Calu3 (cell line): ENCODE results near the gene FRMD3. TPM values are rescaled to one million over a fixed set of nuclear protein-coding genes. Genes with fewer than 3 reads are reported as not detected.

Experiments used
- Bru-seq: library from RNA; stranded (reverse); fragments of 400-500 nt; gene quantifications from one replicate; lab custom pipeline; 2021; lab: Mats Ljungman, UMichigan
- BruChase-seq, 2 experiments: library from RNA; stranded (reverse); fragments of 400-500 nt; gene quantifications; one replicate each; lab custom pipeline; 2021; lab: Mats Ljungman, UMichigan
- BruUV-seq: library from RNA; stranded (reverse); fragments of 400-500 nt; replicated peaks from 2 replicates; lab custom pipeline; 2021; lab: Mats Ljungman, UMichigan
- CTCF ChIA-PET: fragments of 300-600 bp; sonication (Branson Sonifier 250); formaldehyde crosslinking; loops from one replicate; lab custom pipeline; 2022; ENCODE audit warnings: antibody characterized with exemption; lab: Charles Lee
- DNase-seq: peaks from one replicate; pipeline ENCODE4 v3.0.0; 2022
- H3K27ac Mint-ChIP-seq: one replicate; pipeline ENCODE4 v1.8.0; 2022; ENCODE audit warnings: mixed read lengths; ENCODE audit not compliant: unreplicated experiment
- H3K27me3 Mint-ChIP-seq: one replicate; pipeline ENCODE4 v1.8.0; 2022; ENCODE audit warnings: mixed read lengths; ENCODE audit not compliant: unreplicated experiment
- H3K36me3 Mint-ChIP-seq: one replicate; pipeline ENCODE4 v1.8.0; 2022; ENCODE audit warnings: mild to moderate bottlenecking, moderate library complexity, mixed read lengths; ENCODE audit not compliant: insufficient read depth, unreplicated experiment
- H3K4me1 Mint-ChIP-seq: one replicate; pipeline ENCODE4 v1.8.0; 2022; ENCODE audit warnings: mild to moderate bottlenecking, low read depth, mixed read lengths; ENCODE audit not compliant: unreplicated experiment
- H3K4me3 Mint-ChIP-seq: one replicate; pipeline ENCODE4 v1.8.0; 2022; ENCODE audit warnings: mild to moderate bottlenecking, low read depth, moderate library complexity, mixed read lengths; ENCODE audit not compliant: unreplicated experiment
- H3K9me3 Mint-ChIP-seq: one replicate; pipeline ENCODE4 v1.8.0; 2022; ENCODE audit warnings: low read depth, mixed read lengths; ENCODE audit not compliant: unreplicated experiment
- intact Hi-C: fragments of 100-400 bp; cut with micrococcal nuclease; formaldehyde crosslinking; loops from one replicate; pipeline ENCODE4 v1.10.0; 2022; ENCODE audit not compliant: unreplicated experiment
- long read RNA-seq: library from polyadenylated mRNA; stranded (forward); transcript quantifications from one replicate; pipeline ENCODE4 v2.0.0, GENCODE V29; 2022
- total RNA-seq: library from RNA; stranded (reverse); gene quantifications from 2 replicates; pipeline ENCODE4 v1.2.3, GENCODE V29; 2022
- TF ChIP-seq, protein P1 (sequence below): fragments of 200-600 bp; IDR thresholded peaks from one replicate; pipeline ENCODE4 v1.8.0; 2022; ENCODE audit warnings: antibody characterized with exemption; ENCODE audit not compliant: unreplicated experiment

The FRMD3 gene
- 0.38 and 0.93 TPM in 2 replicates for total RNA-seq
- percentile 31 among the genes with signal in this experiment for Bru-seq, nascent RNA
- percentile 32 among the genes with signal in this experiment for BruChase-seq, experiment 1, labeled RNA remaining after a 6-hour chase
- percentile 29 among the genes with signal in this experiment for BruChase-seq, experiment 2, labeled RNA remaining after a 2-hour chase
- long read RNA-seq, partial matches to known transcripts, result 0 of 1 reads
- long read RNA-seq, other reads (novel, unspliced or antisense), result 1 of 1 reads

DNA sequence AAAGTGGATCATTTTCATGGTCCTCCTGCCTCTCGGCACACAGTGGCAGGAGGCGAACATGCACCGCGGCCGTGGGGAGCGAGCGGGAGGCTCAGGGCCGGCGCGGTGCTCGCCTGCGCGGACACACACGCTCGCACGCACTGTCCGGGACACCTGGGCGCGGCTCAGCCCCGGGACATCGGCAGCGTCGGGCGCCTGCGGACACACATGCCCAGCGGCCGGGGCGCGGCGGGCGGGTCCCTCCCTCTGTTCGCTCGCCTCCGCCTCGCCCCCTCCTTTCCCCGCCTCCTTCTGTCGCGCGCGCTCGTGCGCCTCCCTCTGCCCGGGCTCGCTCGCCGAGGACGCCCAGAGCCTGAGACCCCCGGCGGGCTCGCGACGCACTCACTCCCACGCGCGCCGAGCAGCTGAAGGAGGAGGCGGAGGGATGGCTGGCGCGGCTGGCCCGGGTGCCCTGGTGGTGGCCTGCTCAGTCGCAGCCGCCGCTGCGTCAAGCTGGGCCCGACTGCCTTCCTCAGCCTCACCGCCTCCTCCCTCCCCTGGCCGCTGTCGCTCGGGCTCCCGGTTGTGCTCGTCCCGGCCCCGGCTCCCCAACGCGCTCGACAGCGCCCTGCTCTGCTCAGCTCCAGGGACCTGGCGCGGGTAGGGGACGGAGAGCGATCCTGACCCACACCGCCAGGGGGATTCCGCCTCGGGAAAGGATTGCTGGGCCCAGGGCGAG is at the start of gene FRMD3:
FRMD3 (minus strand) TSS at position 230 of the 718 bp plus-strand sequence; CDS start at position 60, 170 bp downstream.
- Mint-ChIP-seq H3K27ac (no peak within 1 kb of the TSS), H3K4me3 (peak within 1 kb of the TSS; percentile 73), H3K9me3 (no peaks in the 10 kb centered on the region), H3K36me3 (peaks cover 9% of the 10 kb centered on the region), H3K4me1 (no peaks in the 10 kb centered on the region), H3K27me3 (no peaks in the 10 kb centered on the region)
- no TSS peak for BruUV-seq
- TF ChIP-seq, protein P1, sequence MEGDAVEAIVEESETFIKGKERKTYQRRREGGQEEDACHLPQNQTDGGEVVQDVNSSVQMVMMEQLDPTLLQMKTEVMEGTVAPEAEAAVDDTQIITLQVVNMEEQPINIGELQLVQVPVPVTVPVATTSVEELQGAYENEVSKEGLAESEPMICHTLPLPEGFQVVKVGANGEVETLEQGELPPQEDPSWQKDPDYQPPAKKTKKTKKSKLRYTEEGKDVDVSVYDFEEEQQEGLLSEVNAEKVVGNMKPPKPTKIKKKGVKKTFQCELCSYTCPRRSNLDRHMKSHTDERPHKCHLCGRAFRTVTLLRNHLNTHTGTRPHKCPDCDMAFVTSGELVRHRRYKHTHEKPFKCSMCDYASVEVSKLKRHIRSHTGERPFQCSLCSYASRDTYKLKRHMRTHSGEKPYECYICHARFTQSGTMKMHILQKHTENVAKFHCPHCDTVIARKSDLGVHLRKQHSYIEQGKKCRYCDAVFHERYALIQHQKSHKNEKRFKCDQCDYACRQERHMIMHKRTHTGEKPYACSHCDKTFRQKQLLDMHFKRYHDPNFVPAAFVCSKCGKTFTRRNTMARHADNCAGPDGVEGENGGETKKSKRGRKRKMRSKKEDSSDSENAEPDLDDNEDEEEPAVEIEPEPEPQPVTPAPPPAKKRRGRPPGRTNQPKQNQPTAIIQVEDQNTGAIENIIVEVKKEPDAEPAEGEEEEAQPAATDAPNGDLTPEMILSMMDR, result no peak
- DNase-seq, result peak; percentile 86
- CTCF ChIA-PET, result interaction anchor here (1.1 to 1.6 kb wide), 4 partner anchors 14 to 319 kb away, joined by 3 to 10 read pairs (median 5); no protein-coding TSS in a partner anchor
- intact Hi-C loops, result no loop called here

- no TSS peak for BruUV-seq
- no peaks in the 10 kb centered on the region for H3K36me3 Mint-ChIP-seq
- intact Hi-C loops, result no loop called here
- DNase-seq, result no peak
- no peak overlapping the region for H3K4me3 Mint-ChIP-seq
- no peaks in the 10 kb centered on the region for H3K27me3 Mint-ChIP-seq
- CTCF ChIA-PET, result interaction anchor here (1.6 kb wide), 1 partner anchor 27 kb away, joined by 4 read pairs; no protein-coding TSS in a partner anchor
- H3K9me3 Mint-ChIP-seq, result no peaks in the 10 kb centered on the region
- H3K27ac Mint-ChIP-seq, result no peak overlapping the region
- TF ChIP-seq, protein P1, result no peak
- H3K4me1 Mint-ChIP-seq, result no peaks in the 10 kb centered on the region
Observed at GRCh38 chr9:83584995-83585394, 46.8 kb upstream of the FRMD3 start.

DNA sequence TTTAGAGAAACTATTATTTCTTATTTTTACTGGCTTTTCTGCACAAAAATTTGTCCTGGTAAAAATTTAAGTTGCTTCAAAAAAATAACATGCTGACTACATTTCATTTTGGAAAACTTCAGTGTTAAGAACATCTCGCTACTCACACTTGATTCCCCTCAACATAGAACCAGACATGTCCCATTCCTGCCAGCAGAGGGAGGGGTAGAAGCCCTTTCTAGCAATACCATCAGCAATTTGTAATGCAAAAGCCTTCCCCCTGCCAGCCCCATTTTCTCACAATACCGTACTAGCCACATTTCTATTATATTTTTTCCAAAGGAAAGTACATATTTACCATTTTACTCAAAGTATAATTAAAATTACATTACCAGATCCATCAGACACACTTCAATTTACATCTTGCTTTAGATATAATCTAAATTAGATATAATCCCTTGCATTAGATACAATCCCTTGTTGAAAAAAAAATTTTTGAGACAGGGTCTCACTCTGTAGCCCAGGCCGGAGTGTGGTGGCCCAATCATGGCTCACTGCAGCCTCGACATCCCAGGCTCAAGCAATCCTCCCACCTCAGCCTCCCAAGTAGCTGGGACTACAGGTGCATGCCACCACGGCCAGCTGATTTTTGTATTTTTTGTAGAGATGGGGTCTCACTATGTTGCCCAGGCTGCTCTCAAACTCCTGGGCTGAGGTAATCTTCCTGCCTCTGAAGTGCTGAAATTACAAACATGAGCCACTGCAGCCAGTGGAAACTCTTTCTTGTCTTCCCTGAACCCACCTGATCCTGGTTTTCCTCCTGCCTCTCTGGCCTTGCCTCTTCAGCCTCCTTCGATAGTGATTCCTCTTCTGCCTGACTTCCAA is 45.2 kb upstream of the FRMD3 start:
- TF ChIP-seq, protein P1, result peak; percentile 32
- H3K27ac Mint-ChIP-seq, result no peak overlapping the region
- peak; percentile 66 for DNase-seq
- H3K4me1 Mint-ChIP-seq, result no peaks in the 10 kb centered on the region
- H3K4me3 Mint-ChIP-seq, result no peak overlapping the region
- no peaks in the 10 kb centered on the region for H3K36me3 Mint-ChIP-seq
- no peaks in the 10 kb centered on the region for H3K9me3 Mint-ChIP-seq
- intact Hi-C loops, result no loop called here
- CTCF ChIA-PET, result interaction anchor here (1.6 kb wide), 1 partner anchor 28 kb away, joined by 4 read pairs; no protein-coding TSS in a partner anchor
- BruUV-seq, result no TSS peak
- H3K27me3 Mint-ChIP-seq, result no peaks in the 10 kb centered on the region

GRCh38 chr9:83582029-83582428 is 43.8 kb upstream of the FRMD3 start:
- TF ChIP-seq, protein P1, result no peak
- Mint-ChIP-seq H3K4me3 (no peak overlapping the region), H3K9me3 (no peaks in the 10 kb centered on the region), H3K4me1 (no peaks in the 10 kb centered on the region), H3K27ac (no peak overlapping the region), H3K27me3 (no peaks in the 10 kb centered on the region), H3K36me3 (no peaks in the 10 kb centered on the region)
- CTCF ChIA-PET, result no interaction called here
- DNase-seq, result no peak
- intact Hi-C loops, result no loop called here
- no TSS peak for BruUV-seq
